Left lung (tissue), 10 donors: ENCODE results near the gene MAML1. TPM values are rescaled to one million over a fixed set of nuclear protein-coding genes. Genes with fewer than 3 reads are reported as not detected.
A peak's percentile ranks its signal among the peaks of the same experiment; 100 is the strongest.

Experiments used
- ATAC-seq: fragments of 200-7000 bp; cut with Tn5 transposase; one replicate; pipeline ENCODE4 v1.9.1; 2020; ENCODE audit warnings: moderate library complexity
- DNase-seq, 4 donors: peaks; one replicate each; pipeline ENCODE4 v3.0.0-alpha.2; 2013 to 2020
- H3K27ac ChIP-seq, 2 donors: fragments of 200-600 bp; sonication (generic) in 1 of 2; one replicate each; pipeline versions ENCODE4 v1.5.0 to v1.8.0; 2020 to 2021
- H3K27me3 ChIP-seq, 2 donors: fragments of 200-600 bp; sonication (generic) in 1 of 2; one replicate each; pipeline versions ENCODE4 v1.5.0 to v1.8.0; 2020 to 2021
- H3K36me3 ChIP-seq, 2 donors: fragments of 200-600 bp; sonication (generic) in 1 of 2; one replicate each; pipeline versions ENCODE4 v1.5.0 to v1.8.0; 2020 to 2021
- H3K4me1 ChIP-seq, 2 donors: fragments of 200-600 bp; one replicate each; pipeline ENCODE4 v1.8.0; 2021
- H3K4me3 ChIP-seq, 2 donors: fragments of 200-600 bp; sonication (generic) in 1 of 2; one replicate each; pipeline versions ENCODE4 v1.5.0 to v1.8.0; 2020 to 2021; ENCODE audit warnings: mild to moderate bottlenecking in 1 of 2
- H3K9me3 ChIP-seq, 2 donors: fragments of 200-600 bp; sonication (generic) in 1 of 2; one replicate each; pipeline versions ENCODE4 v1.5.0 to v1.8.0; 2020 to 2021
- intact Hi-C, 2 donors: fragments of 100-400 bp; cut with DNase I; formaldehyde crosslinking; loops; one replicate each; pipeline versions ENCODE4 v1.11.2 to v1.14.2; 2022
- polyA plus RNA-seq, 6 donors: library from polyadenylated mRNA; unstranded; fragments of 120-200 nt; gene quantifications; one replicate each; pipeline ENCODE4 v1.2.1, GENCODE V29; 2013; ENCODE audit not compliant: insufficient read length in 6 of 6
- total RNA-seq, 2 donors: library from RNA; stranded (reverse); fragmentation: NEBNext Ultra II Directional; extraction: Animal tissue kit (Norgen Biotek cat#: 25700); gene quantifications; one replicate each; pipeline ENCODE4 v1.2.1, GENCODE V29; 2021
- TF ChIP-seq, protein P1 (sequence below), 2 donors: fragments of 200-600 bp; sonication (generic) in 1 of 2; IDR thresholded peaks; one replicate each; pipeline versions ENCODE4 v1.5.0 to v1.8.0; 2021; ENCODE audit warnings: antibody characterized with exemption in 2 of 2
- donor health status: DM: no; HTN: yes; CAD: no.
- donor health status: DM: no; HTN: no; CAD: no.

The MAML1 gene
- total and polyA plus RNA-seq, 8 donors = 23.8 to 48.1 (median 43.9) TPM

DNA sequence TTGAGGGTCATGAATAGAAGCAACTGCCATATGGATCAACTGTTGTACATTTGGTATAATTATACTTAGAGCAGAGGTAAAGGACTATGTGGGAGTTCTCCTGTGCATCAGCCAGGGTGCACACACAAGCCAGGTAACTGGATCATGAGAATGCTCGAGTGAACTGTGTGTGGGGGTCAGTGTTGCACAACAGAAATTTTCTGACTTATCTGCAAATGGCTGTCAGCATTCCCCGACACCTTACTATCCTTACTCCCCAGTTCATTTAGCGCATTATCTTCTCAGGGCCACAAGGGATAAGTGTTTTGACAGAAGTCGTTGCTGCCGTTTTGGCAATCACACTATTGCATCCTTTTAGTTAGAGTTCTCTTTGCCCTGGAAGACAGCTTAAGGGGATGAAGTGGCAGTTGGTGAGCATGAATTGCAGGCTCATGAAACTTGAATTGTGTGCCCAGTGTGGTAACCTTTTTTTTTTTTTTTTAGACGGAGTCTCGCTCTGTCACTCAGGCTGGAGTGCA, 32.2 kb upstream of the MAML1 start:
- Histone ChIP-seq H3K27me3 (no peaks in the 10 kb centered on the region), H3K36me3 (peaks cover 0 to 27% of the 10 kb centered on the region in 2 donors), H3K9me3 (no peaks in the 10 kb centered on the region), H3K4me1 (peaks cover 3 to 63% of the 10 kb centered on the region in 2 donors), H3K4me3 (peak overlapping the region; percentile 85 to 99), H3K27ac (peak overlapping the region in 1 of 2 donors; percentile 99)
- DNase-seq (peak in 1 of 4 donors; percentile 13), ATAC-seq (no peak)
- intact Hi-C loops = no loop called here
- TF ChIP-seq, protein P1, sequence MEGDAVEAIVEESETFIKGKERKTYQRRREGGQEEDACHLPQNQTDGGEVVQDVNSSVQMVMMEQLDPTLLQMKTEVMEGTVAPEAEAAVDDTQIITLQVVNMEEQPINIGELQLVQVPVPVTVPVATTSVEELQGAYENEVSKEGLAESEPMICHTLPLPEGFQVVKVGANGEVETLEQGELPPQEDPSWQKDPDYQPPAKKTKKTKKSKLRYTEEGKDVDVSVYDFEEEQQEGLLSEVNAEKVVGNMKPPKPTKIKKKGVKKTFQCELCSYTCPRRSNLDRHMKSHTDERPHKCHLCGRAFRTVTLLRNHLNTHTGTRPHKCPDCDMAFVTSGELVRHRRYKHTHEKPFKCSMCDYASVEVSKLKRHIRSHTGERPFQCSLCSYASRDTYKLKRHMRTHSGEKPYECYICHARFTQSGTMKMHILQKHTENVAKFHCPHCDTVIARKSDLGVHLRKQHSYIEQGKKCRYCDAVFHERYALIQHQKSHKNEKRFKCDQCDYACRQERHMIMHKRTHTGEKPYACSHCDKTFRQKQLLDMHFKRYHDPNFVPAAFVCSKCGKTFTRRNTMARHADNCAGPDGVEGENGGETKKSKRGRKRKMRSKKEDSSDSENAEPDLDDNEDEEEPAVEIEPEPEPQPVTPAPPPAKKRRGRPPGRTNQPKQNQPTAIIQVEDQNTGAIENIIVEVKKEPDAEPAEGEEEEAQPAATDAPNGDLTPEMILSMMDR (IDR thresholded peaks at IDR 0.05) = no peak

DNA sequence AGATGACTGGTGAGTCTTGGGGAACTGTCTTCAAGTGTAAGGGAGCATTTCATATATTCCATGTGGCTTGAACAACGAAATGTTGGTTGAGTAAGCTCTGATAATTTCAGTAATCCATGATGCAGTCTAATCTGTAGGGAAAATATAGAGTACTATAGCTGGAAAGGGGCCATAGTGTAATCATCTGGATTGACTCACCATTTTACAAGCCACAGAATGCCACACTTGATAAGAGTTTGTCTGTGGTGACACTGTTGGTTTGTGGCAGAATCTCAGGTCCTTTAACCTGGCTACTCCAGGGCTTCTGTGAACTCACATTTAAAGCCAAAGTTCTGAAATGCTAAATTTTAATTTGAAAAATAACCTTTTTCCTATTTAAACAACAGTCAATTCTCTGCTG, 16.3 kb upstream of the MAML1 start:
- ATAC-seq (no peak), DNase-seq (no peak)
- Histone ChIP-seq H3K4me1 (no peaks in the 10 kb centered on the region), H3K27me3 (no peaks in the 10 kb centered on the region), H3K9me3 (no peaks in the 10 kb centered on the region), H3K36me3 (peaks cover 7 to 100% of the 10 kb centered on the region in 2 donors), H3K4me3 (no peak overlapping the region), H3K27ac (no peak overlapping the region)
- intact Hi-C loops = no loop called here
- TF ChIP-seq, protein P1 (IDR thresholded peaks at IDR 0.05) = no peak

DNA sequence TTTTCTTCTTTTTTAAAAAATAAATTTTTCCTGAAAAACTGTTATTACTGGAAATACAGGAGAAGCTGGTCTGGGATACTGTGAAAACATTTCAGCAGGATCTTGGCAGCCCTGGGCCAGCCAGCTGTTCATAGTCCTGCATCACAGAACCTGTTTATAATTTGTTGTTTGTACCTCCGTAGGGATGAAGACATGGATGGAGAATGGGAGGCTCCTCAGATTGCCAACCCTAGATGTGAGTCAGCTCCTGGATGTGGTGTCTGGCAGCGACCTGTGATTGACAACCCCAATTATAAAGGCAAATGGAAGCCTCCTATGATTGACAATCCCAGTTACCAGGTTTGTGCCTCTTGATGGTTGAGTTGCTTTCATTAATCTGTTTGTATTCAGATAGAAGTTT, 12.4 kb upstream of the MAML1 start:
- ATAC-seq (no peak), DNase-seq (no peak)
- H3K27me3 ChIP-seq = no peaks in the 10 kb centered on the region
- no peaks in the 10 kb centered on the region for H3K4me1 ChIP-seq
- H3K36me3 ChIP-seq = peaks cover 7 to 100% of the 10 kb centered on the region in 2 donors
- TF ChIP-seq, protein P1 (IDR thresholded peaks at IDR 0.05) = no peak
- H3K27ac ChIP-seq = no peak overlapping the region
- H3K4me3 ChIP-seq = no peak overlapping the region
- H3K9me3 ChIP-seq = no peaks in the 10 kb centered on the region
- intact Hi-C loops = no loop called here

DNA sequence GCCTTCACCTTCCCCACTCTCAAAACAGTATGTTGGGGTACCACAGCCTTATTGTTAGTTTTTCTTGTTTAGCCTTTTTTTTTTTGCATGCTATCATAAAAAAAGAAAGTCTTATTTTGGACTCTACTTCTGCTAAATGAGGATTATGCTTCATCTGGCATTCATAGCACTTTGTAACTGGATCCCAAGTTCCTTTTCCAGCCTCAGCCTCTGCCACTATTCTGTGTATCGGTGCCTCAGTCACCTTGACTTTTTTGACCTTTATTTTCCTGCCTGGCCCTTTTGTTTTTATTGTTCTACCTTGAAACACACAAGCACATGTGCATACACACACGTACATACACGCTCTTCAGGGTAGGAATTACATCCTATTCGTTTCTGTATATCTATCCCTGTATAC, 8.5 kb upstream of the MAML1 start:
- H3K27ac ChIP-seq = peak overlapping the region in 1 of 2 donors; percentile 33
- H3K4me1 ChIP-seq = peaks cover 0 to 15% of the 10 kb centered on the region in 2 donors
- peaks cover 7 to 100% of the 10 kb centered on the region in 2 donors for H3K36me3 ChIP-seq
- TF ChIP-seq, protein P1 (IDR thresholded peaks at IDR 0.05) = no peak
- ATAC-seq (no peak), DNase-seq (no peak)
- H3K9me3 ChIP-seq = no peaks in the 10 kb centered on the region
- no peak overlapping the region for H3K4me3 ChIP-seq
- intact Hi-C loops = no loop called here
- H3K27me3 ChIP-seq = no peaks in the 10 kb centered on the region

DNA sequence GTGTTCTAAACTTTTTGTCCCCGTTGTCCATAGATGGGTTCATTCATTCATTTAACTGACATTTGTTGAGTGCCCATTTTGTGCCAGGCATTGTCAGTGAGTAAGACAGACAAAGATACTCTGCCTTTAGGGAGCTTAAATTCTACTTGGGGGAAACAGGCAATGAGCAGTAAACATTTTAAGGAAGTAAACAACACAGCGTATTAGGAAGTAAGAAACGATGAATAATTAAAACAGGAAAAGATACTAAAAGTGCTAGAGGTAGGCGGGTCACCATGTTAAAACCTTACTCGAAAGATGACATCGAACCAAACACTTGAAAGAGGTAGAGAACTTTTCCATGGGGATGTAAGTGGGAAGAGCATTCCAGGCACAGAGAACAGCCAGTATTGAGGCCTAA, 5.5 kb upstream of the MAML1 start:
- peak overlapping the region in 1 of 2 donors; percentile 79 for H3K27ac ChIP-seq
- no peaks in the 10 kb centered on the region for H3K27me3 ChIP-seq
- H3K36me3 ChIP-seq = peaks cover 0 to 87% of the 10 kb centered on the region in 2 donors
- intact Hi-C loops = no loop called here
- H3K4me1 ChIP-seq = peaks cover 0 to 43% of the 10 kb centered on the region in 2 donors
- no peak for DNase-seq
- TF ChIP-seq, protein P1 (IDR thresholded peaks at IDR 0.05) = no peak
- H3K9me3 ChIP-seq = no peaks in the 10 kb centered on the region
- no peak overlapping the region for H3K4me3 ChIP-seq
- no peak for ATAC-seq
